Left kidney (tissue), 2 donors: ENCODE results near the gene GPR152. TPM values are rescaled to one million over a fixed set of nuclear protein-coding genes. Genes with fewer than 3 reads are reported as not detected.
"Not testable (repeated sequence)": the region's sequence is repeated elsewhere in the genome, so short reads cannot be mapped to it uniquely, and the experiment has no call there.

ENCODE experiments used
- DNase-seq: peaks from one replicate; pipeline ENCODE4 v3.0.0-alpha.2; 2013
- polyA plus RNA-seq: library from polyadenylated mRNA; unstranded; fragments of 120-200 nt; gene quantifications from one replicate; pipeline ENCODE4 v1.2.1, GENCODE V29; 2013; ENCODE audit not compliant: insufficient read length

GPR152 gene
- polyA plus RNA-seq, 1 donor, result not detected

DNA sequence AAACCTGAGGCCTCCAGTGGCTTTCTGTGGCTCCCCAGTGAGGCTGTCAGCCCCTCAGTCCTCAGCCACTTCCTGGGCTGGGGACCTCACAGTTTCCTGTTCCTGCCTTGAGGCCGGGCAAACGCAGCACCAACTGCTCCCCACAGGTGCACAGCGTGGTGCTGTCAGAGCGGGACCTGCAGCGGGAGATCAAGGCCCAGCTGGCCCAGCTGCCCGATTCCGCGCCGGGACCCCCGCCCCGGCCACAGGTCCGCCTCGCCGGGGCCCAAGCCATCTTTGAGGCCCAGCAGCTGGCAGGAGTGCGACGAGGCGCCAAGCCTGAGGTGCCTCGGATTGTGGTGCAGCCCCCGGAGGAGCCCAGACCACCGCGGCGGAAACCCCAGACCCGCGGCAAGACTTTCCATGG is 43.3 kb downstream of the GPR152 start:
- no peak for DNase-seq

DNA sequence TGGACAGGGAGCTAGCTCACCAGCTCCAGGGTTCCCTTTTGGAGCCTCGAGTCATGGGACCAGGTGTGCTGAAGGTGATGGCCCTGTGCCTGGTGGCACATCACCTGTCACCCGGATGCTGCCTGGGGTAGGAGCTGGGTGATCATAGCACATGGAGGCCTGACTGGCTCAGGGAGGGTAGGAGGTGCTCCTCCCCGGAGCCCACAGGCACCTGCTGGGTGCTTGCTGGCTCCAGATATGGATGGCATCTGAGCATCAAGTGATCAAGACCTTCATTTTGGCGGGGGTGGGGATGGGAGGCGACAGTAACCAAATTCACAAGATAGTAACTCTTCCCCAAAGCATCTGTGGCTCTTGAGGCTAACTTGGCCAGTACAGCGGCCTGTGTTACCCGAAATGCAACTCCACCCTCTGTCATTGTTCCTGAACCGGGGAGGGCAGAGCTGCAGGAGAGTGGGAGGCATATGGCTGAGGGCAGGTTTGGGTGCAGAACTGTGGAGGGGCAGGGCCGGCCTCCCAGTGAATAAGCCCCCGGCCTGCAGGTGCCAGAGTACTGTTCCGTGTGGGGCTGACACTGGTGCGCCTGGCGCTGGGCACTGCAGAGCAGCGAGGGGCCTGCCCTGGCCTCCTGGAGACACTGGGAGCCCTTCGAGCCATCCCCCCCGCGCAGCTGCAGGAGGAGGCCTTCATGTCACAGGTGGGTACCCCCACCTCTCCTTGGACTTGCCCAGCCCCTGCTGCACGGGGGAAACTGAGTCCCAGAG is 43.9 kb downstream of the GPR152 start:
- no peak for DNase-seq

- DNase-seq, result no peak
Observed at GRCh38 chr11:67407688-67408163, 44.8 kb downstream of the GPR152 start.

DNA sequence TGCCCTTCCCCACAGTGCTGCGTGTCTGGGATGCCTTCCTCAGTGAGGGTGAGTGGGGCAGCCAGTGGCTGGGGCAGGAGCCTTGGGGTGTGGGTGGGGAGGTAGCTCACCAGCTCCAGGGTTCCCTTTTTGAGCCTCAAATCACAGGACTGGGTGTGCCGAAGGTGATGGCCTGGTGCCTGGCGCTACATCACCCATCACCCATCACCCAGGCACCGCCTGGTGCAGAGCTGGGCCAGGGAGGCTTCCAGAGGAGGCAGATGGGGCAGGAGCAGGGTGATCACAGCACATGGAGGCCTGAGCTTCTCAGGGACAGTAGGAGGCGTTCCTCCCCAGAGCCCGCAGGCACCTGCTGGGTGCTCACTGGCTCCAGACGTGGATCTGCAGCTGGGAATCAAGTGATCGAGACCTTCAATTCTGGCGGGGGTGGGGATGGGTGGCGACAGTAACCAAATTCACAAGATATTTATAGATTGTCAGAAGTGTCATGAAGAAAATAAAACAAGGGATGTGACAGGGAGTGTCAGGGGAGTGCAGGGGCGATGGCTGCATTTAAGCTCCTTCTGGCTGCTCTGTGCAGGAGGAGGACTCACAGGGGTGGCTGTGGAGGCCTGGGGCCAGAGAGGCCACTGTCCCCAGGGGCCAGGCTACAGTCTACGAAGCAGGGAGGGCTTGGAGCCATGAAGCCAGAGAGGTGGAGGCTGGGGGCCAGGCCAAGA is 45.4 kb downstream of the GPR152 start:
- DNase-seq, result no peak

GRCh38 chr11:67406420-67406968 is 46.0 kb downstream of the GPR152 start:
- no peak for DNase-seq

DNA sequence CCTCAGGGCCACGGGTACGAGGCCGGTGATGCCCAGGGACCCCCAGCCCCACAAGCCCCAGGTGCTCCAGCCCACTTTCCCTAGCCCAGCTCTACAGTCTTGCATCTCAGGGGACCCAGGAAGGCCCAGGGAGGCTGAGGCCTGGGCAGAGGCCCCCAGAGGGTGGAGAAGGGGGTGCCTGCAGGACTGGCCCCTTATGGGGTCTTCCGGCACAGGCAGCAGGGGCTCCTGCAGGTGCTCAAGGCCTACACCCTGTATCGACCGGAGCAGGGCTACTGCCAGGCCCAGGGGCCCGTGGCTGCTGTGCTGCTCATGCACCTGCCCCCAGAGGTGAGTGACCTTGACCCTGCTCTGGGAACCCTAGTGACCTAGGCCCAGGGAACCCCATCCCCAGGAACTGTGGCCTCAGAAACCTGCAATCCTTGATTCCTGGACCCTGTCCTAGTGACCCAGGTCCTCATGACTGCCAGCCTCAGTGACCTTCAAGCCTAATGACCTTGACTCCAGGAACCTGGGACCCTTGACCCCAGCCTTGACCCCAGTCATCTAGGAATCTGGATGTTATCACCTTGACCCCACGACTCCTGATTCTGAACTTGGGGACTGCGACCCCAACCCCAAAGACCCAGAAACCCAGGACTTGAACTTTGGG is 46.7 kb downstream of the GPR152 start:
- no peak for DNase-seq

DNA sequence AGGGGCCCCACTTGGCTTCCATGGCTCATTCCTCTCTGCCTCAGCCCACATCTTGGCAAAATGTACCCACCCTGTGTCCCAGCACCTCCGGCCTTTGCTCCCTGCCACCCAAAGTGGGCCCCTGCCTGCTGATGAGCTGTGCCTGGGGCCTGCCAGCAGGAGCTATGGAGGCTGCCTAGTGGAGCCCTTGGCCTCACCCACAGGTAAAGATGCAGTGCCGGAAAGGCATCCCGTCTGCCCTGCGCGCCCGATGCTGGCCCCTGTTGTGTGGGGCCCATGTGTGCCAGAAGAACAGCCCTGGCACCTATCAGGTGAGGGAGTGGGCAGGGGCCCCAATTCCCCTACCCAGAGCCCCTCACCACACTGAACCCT is 47.3 kb downstream of the GPR152 start:
- DNase-seq, result no peak

DNA sequence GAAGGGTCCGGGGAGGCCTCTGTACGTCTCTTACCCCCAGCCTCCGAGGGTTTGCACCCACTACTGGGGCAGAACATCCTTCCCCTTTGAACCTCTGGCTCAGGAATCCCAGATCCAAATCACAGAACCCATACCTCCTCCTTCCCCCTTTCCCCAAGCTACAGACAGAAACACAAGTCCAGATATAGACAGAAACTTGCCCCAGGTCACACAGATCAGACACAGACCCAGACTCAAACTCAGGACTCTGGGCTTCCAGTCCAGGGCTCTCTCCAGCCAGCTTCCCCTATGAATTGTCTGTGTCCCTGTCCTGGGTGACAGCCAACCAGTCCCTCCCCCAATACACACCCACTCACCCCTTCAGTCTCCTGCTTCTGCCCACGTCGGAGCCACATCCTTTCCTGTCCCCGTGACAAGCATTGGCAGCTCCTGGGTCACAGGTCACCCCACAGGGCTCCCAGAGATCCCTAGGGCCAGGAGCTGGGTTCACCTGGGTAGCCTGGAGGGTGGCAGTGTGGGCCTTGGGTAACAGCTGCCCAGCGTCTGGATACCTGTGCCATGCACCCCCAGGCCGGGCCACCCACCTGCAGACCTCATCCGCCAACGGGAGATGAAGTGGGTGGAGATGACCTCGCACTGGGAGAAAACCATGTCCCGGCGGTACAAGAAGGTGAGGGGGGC is 47.9 kb downstream of the GPR152 start:
- DNase-seq, result no peak

- not testable (repeated sequence) for DNase-seq
Observed at GRCh38 chr11:67403085-67403484, 49.4 kb downstream of the GPR152 start.

GRCh38 chr11:67402192-67402839 is 50.2 kb downstream of the GPR152 start:
- not testable (repeated sequence) for DNase-seq

GRCh38 chr11:67401495-67402191 is 50.9 kb downstream of the GPR152 start, which contains the start of gene PPP1CA:
PPP1CA (minus strand) TSS chr11:67401858; CDS start chr11:67401782, 76 bp downstream.
- peak; percentile 86 for DNase-seq

Other genes starting within 250 kb of the GPR152 start
- 52.4 TPM for gene GRK2, start 186.3 kb downstream of the GPR152 start, polyA plus RNA-seq
- gene ANKRD13D, start 163.4 kb downstream of the GPR152 start, polyA plus RNA-seq, result 35.5 TPM
- 22.8 TPM for gene SSH3, start 149.2 kb downstream of the GPR152 start, polyA plus RNA-seq
- 25.2 TPM for gene POLD4, start 99.2 kb downstream of the GPR152 start, polyA plus RNA-seq
- gene CLCF1, start 79.1 kb downstream of the GPR152 start, polyA plus RNA-seq, result 7.0 TPM
- 29.6 TPM for gene RAD9A, start 60.7 kb downstream of the GPR152 start, polyA plus RNA-seq
- 154 TPM for gene PPP1CA, start 50.9 kb downstream of the GPR152 start, polyA plus RNA-seq
- 8.2 TPM for gene TBC1D10C, start 48.6 kb downstream of the GPR152 start, polyA plus RNA-seq
- gene CARNS1, start 37.1 kb downstream of the GPR152 start, polyA plus RNA-seq, result 4.4 TPM
- 40.4 TPM for gene RPS6KB2, start 24.2 kb downstream of the GPR152 start, polyA plus RNA-seq
- 2.6 TPM for gene PTPRCAP, start 15.0 kb downstream of the GPR152 start, polyA plus RNA-seq
- 55.3 TPM for gene CORO1B, start 9.3 kb downstream of the GPR152 start, polyA plus RNA-seq
- gene CABP4, start 2.6 kb upstream of the GPR152 start, polyA plus RNA-seq, result 1.0 TPM
- 39.4 TPM for gene TMEM134, start 16.5 kb upstream of the GPR152 start, polyA plus RNA-seq
- gene AIP, start 30.3 kb upstream of the GPR152 start, polyA plus RNA-seq, result 51.8 TPM
- 28.6 TPM for gene PITPNM1, start 52.6 kb upstream of the GPR152 start, polyA plus RNA-seq
- gene CDK2AP2, start 55.4 kb upstream of the GPR152 start, polyA plus RNA-seq, result 32.8 TPM
- 0.35 TPM for gene CABP2, start 70.7 kb upstream of the GPR152 start, polyA plus RNA-seq
- 672 TPM for gene GSTP1, start 131.1 kb upstream of the GPR152 start, polyA plus RNA-seq
- gene NDUFV1, start 154.2 kb upstream of the GPR152 start, polyA plus RNA-seq, result 209 TPM
- gene NUDT8, start 177.2 kb upstream of the GPR152 start, polyA plus RNA-seq, result 3.8 TPM
- not detected for gene TBX10, start 187.0 kb upstream of the GPR152 start, polyA plus RNA-seq
- gene ACY3, start 198.0 kb upstream of the GPR152 start, polyA plus RNA-seq, result 22.2 TPM
- gene ALDH3B2, start 221.9 kb upstream of the GPR152 start, polyA plus RNA-seq, result 2.8 TPM